Measurements from ENCODE around the gene ELOVL2.
A peak's percentile ranks its signal among the peaks of the same experiment; 100 is the strongest.

The ELOVL2 gene

DNA sequence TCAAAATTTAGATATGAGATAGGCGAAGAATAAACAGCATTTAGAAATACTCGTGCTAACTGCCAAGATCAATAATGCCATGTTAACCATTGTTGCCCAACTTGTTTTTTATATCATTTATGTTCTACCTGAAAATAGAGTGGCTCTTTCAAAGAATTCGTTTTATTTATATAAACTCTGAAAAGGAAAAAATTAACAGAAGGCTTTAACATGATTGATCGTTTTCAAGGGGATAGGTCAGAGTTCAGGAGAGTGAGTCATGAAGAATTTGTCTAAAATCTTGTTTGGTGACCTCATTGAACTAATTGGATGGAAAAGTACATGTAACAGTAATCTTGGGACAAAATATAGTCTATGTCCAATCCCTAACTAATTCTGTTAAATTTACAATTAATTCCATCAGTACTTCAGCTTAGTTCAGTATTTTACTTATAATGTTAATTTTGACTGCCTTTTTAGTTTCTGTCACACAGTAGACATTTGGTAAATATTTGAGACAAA, 11.1 kb upstream of the ELOVL2 start:
- Histone ChIP-seq H3K27me3 (ENCODE audit: control insufficient read depth, insufficient read depth, low read length) (no peaks in the 10 kb centered on the region), H3K9ac (ENCODE audit: low read length) (no peak overlapping the region), H3K9me3 (ENCODE audit: control insufficient read depth, low read depth, low read length) (no peaks in the 10 kb centered on the region), H3K36me3 (ENCODE audit: control insufficient read depth, low read depth, low read length) (no peaks in the 10 kb centered on the region), H3K27ac (ENCODE audit: low read length) (no peak overlapping the region), H3K4me3 (ENCODE audit: low read length) (no peak overlapping the region), H3K4me1 (ENCODE audit: control insufficient read depth, low read depth, low read length) (no peaks in the 10 kb centered on the region)

DNA sequence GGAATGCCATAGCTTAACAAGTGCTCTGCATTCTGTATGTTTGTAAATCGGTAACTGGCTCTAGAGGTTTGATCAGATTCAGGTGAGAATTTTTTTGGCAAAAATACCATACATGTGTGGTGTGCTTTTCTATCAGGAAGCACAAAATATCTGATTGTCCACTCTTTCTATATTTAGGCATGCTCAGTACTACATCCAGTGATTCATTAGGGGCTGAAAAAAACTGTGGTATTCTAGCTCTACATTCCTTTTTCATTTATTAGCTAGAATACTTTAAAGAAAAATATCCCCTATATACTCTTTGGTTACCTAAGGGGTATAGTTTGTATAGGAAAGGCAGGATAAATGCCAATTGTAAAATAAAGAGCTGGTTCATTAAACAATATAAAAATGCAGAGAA, 10.6 kb upstream of the ELOVL2 start:
- no peak overlapping the region for H3K27ac ChIP-seq (ENCODE audit: low read length)
- no peaks in the 10 kb centered on the region for H3K27me3 ChIP-seq (ENCODE audit: control insufficient read depth, insufficient read depth, low read length)
- no peaks in the 10 kb centered on the region for H3K9me3 ChIP-seq (ENCODE audit: control insufficient read depth, low read depth, low read length)
- H3K36me3 ChIP-seq (ENCODE audit: control insufficient read depth, low read depth, low read length), result no peaks in the 10 kb centered on the region
- H3K9ac ChIP-seq (ENCODE audit: low read length), result no peak overlapping the region
- H3K4me1 ChIP-seq (ENCODE audit: control insufficient read depth, low read depth, low read length), result no peaks in the 10 kb centered on the region
- H3K4me3 ChIP-seq (ENCODE audit: low read length), result no peak overlapping the region

DNA sequence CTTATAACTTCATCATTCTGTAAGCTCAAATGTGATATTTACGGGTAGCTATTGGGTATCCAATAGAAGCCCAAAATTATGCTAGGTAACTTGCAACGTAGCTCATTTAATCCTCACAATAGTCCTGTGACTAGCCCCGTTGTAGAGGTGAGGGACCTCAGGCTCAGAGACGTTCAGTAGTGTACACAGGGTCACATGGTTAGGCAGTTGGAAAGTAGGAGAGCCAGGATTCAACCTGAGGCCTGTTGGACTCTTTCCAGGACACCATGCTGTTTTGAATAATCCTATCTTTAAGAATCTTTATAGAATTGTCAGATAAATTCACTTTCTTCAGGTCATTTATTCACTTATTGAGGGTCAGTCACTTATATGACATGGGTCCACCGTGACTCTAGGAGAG, 9.2 kb upstream of the ELOVL2 start:
- H3K4me3 ChIP-seq (ENCODE audit: low read length), result no peak overlapping the region
- no peak overlapping the region for H3K27ac ChIP-seq (ENCODE audit: low read length)
- no peaks in the 10 kb centered on the region for H3K36me3 ChIP-seq (ENCODE audit: control insufficient read depth, low read depth, low read length)
- H3K4me1 ChIP-seq (ENCODE audit: control insufficient read depth, low read depth, low read length), result no peaks in the 10 kb centered on the region
- no peaks in the 10 kb centered on the region for H3K27me3 ChIP-seq (ENCODE audit: control insufficient read depth, insufficient read depth, low read length)
- no peak overlapping the region for H3K9ac ChIP-seq (ENCODE audit: low read length)
- no peaks in the 10 kb centered on the region for H3K9me3 ChIP-seq (ENCODE audit: control insufficient read depth, low read depth, low read length)

DNA sequence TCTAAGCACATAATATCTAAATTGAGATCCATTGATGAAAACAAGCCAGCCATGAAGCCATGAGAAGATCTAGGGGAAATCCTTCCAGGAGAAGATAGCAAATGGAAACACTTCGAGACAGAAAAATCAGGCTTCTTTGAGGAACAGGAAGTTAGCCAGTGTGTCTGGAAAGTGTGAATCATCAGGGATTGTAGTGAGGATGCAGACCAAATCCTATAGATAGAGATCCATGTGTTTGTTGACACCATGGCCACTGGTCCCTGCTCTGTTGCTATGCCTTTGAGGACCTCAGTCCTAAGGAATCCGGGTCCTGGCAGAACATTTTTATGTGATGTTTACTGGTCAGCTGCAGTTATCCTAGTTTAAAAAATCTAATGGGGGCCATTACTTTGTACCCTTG, 6.6 kb upstream of the ELOVL2 start:
- peaks cover 3% of the 10 kb centered on the region for H3K27me3 ChIP-seq (ENCODE audit: control insufficient read depth, insufficient read depth, low read length)
- H3K36me3 ChIP-seq (ENCODE audit: control insufficient read depth, low read depth, low read length), result no peaks in the 10 kb centered on the region
- no peaks in the 10 kb centered on the region for H3K4me1 ChIP-seq (ENCODE audit: control insufficient read depth, low read depth, low read length)
- H3K9ac ChIP-seq (ENCODE audit: low read length), result no peak overlapping the region
- H3K4me3 ChIP-seq (ENCODE audit: low read length), result no peak overlapping the region
- H3K9me3 ChIP-seq (ENCODE audit: control insufficient read depth, low read depth, low read length), result no peaks in the 10 kb centered on the region
- H3K27ac ChIP-seq (ENCODE audit: low read length), result no peak overlapping the region

DNA sequence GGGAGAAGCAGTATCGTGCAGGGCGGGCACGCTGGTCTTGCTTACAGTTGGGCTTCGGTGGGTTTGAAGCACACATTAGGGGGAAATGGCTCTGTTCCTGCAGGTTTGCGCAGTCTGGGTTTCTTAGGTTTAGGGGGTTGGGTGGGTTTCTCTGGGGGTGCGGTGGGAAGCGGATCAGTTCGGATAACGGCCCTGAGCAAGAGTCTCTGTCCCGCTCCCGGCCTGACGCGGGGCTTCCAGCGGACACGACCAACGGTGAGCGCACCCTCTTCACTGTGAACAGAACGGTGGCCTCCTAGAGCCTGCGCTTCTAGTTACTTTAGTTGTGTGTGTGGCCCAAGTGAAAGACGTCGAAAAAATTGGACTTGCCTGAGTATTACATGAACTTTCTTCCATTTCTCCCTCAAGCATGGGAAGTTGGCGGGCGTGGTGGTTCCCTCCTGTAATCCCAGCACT, 635 bp upstream of the ELOVL2 start:
- H3K4me3 ChIP-seq (ENCODE audit: low read length), result peak overlapping the region; percentile 60

DNA sequence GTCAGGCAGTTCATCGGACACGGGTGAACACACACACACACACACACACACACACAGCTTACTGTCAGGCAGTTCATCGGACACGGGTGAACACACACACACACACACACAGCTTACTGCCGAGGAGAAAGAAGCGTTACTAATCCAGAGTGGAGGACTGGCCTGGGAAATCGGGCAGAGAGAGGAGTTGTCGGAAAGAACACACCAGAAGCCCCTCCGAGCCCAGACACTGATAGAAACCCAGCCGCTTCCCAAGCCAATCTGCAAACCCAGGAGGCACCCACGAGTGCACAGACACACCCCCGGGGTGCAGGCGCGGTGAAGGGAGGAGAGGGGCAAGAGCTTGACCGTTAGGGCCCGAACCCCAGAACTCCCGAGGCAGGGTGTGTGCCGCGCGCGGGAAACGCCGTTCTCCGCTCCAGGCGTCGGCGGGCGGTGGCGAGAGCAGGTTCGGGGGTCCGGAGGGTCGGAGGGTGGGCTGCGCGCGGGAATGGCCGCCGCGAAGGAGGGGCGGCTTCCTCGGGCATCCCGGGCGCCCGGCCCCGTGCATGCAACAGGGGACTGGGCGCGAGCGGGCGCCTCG, 636 bp downstream of the ELOVL2 start:
- no peaks in the 10 kb centered on the region for H3K36me3 ChIP-seq (ENCODE audit: control insufficient read depth, low read depth, low read length)
- H3K9me3 ChIP-seq (ENCODE audit: control insufficient read depth, low read depth, low read length), result no peaks in the 10 kb centered on the region
- H3K4me3 ChIP-seq (ENCODE audit: low read length), result peak overlapping the region; percentile 61
- H3K9ac ChIP-seq (ENCODE audit: low read length), result no peak overlapping the region
- peaks cover 10% of the 10 kb centered on the region for H3K4me1 ChIP-seq (ENCODE audit: control insufficient read depth, low read depth, low read length)
- H3K27me3 ChIP-seq (ENCODE audit: control insufficient read depth, insufficient read depth, low read length), result peaks cover 55% of the 10 kb centered on the region
- H3K27ac ChIP-seq (ENCODE audit: low read length), result no peak overlapping the region

More for the DNA sequence above, 635 bp upstream of the ELOVL2 start:
- Histone ChIP-seq H3K9me3 (ENCODE audit: control insufficient read depth, low read depth, low read length) (no peaks in the 10 kb centered on the region), H3K9ac (ENCODE audit: low read length) (no peak overlapping the region), H3K27ac (ENCODE audit: low read length) (no peak overlapping the region), H3K27me3 (ENCODE audit: control insufficient read depth, insufficient read depth, low read length) (peaks cover 55% of the 10 kb centered on the region), H3K36me3 (ENCODE audit: control insufficient read depth, low read depth, low read length) (no peaks in the 10 kb centered on the region), H3K4me1 (ENCODE audit: control insufficient read depth, low read depth, low read length) (peaks cover 10% of the 10 kb centered on the region)

DNA sequence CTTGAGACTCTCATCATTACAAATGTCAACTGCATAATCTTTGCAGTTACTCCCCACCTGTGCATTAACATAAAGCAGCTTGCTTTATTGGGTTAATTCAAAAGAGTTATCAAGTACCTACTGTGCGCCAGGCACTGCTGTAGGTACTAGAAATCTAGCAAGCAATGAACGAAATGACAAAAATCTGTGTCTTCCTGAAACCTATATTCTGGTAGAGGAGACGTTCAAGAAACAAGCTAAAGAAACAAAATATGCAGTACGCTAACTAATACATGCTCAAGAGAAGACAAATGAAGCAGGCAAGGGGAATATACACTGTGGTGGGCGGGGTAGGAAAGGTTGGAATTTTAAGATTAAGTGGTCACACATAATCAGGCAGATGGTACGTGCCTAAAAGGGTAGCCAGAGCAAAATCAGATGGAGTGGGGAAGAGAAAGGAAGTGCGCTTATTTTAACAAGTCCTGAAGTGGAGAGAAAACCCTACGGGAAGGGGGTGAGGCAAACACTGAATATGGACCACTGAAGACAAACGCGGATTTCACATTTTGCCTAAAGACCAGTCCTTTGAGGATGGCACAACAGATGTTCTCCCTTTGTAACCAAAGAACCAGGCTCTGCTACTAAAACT, 1.2 kb downstream of the ELOVL2 start:
- Histone ChIP-seq H3K4me1 (ENCODE audit: control insufficient read depth, low read depth, low read length) (peaks cover 10% of the 10 kb centered on the region), H3K27ac (ENCODE audit: low read length) (no peak overlapping the region), H3K9ac (ENCODE audit: low read length) (no peak overlapping the region), H3K36me3 (ENCODE audit: control insufficient read depth, low read depth, low read length) (no peaks in the 10 kb centered on the region), H3K9me3 (ENCODE audit: control insufficient read depth, low read depth, low read length) (no peaks in the 10 kb centered on the region), H3K4me3 (ENCODE audit: low read length) (peak overlapping the region; percentile 61), H3K27me3 (ENCODE audit: control insufficient read depth, insufficient read depth, low read length) (peaks cover 55% of the 10 kb centered on the region)

DNA sequence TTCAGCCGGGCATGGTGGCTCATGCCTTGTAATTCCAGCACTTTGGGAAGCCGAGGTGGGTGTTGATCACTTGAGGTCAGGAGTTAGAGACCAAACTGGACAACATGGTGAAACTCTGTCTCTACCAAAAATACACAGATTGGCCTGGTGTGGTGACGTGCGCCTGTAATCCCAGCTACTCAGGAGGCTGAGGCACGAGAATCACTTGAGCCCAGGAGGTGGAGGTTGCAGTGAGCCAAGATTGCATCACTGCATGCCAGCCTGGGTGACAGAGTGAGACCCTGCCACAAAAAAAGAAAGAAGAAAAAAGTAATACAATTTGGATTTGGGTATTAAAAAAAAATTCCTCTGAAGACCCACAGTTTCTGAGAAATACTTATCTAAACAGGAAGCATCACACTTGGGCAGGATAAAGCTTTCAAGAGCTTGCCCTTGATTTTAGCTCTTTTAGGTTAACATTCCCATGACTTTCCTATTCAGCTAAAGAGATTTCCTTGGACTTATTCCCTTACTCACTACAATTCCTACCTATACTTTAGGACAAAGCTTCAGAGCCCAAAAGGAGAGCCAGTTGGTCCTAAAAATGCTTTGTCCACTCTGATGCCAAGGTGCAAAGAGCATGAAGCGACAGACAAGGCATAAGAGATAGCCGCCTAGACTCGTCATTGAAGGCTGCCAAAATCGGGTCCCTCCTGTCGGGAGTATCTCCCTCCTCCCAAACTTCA, 1.9 kb downstream of the ELOVL2 start:
- H3K4me1 ChIP-seq (ENCODE audit: control insufficient read depth, low read depth, low read length), result peaks cover 10% of the 10 kb centered on the region
- no peaks in the 10 kb centered on the region for H3K36me3 ChIP-seq (ENCODE audit: control insufficient read depth, low read depth, low read length)
- no peak overlapping the region for H3K27ac ChIP-seq (ENCODE audit: low read length)
- peaks cover 55% of the 10 kb centered on the region for H3K27me3 ChIP-seq (ENCODE audit: control insufficient read depth, insufficient read depth, low read length)
- H3K4me3 ChIP-seq (ENCODE audit: low read length), result peak overlapping the region; percentile 61
- H3K9me3 ChIP-seq (ENCODE audit: control insufficient read depth, low read depth, low read length), result no peaks in the 10 kb centered on the region
- H3K9ac ChIP-seq (ENCODE audit: low read length), result no peak overlapping the region

DNA sequence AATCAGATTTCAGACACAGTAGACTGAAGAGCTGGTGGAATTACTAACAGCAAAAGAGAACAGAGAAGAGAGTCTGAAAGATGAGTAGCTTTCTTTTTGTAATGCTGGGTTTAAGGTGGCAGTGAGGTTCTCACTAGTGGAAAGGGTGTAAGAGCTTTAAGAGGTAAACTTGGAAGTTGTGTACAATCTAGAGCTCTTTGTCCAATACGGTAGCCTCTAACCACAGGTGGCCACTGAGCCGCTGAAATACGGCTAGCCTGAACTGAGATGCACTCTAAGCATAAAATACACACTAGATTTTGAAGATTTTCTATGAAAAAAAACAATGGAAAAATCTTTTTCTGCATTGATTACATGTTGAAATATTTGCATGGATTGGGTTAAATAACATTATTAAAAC, 4.0 kb downstream of the ELOVL2 start:
- peaks cover 50% of the 10 kb centered on the region for H3K27me3 ChIP-seq (ENCODE audit: control insufficient read depth, insufficient read depth, low read length)
- H3K4me1 ChIP-seq (ENCODE audit: control insufficient read depth, low read depth, low read length), result peaks cover 10% of the 10 kb centered on the region
- H3K9me3 ChIP-seq (ENCODE audit: control insufficient read depth, low read depth, low read length), result no peaks in the 10 kb centered on the region
- no peak overlapping the region for H3K27ac ChIP-seq (ENCODE audit: low read length)
- no peak overlapping the region for H3K4me3 ChIP-seq (ENCODE audit: low read length)
- no peak overlapping the region for H3K9ac ChIP-seq (ENCODE audit: low read length)
- H3K36me3 ChIP-seq (ENCODE audit: control insufficient read depth, low read depth, low read length), result no peaks in the 10 kb centered on the region

DNA sequence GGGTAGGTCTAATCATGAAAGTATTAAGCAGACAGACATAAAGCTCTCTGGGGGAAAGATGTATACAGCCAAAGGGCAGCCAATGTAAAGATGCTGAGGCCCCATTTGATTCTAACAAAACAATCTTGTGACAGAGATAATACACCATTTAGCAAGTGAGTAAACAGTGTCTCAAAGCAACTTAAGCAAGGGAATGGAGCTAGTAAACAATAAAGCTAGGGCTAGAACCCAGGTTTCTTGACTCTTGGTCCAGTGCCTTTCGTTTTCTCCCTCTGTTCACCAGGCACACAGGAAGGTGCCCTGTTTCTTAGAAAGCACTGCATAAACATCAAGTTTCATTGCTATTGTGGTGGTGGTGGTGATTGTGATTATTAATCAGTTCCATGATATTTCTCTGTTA, 5.1 kb downstream of the ELOVL2 start:
- Histone ChIP-seq H3K36me3 (ENCODE audit: control insufficient read depth, low read depth, low read length) (no peaks in the 10 kb centered on the region), H3K4me3 (ENCODE audit: low read length) (no peak overlapping the region), H3K4me1 (ENCODE audit: control insufficient read depth, low read depth, low read length) (peaks cover 10% of the 10 kb centered on the region), H3K27me3 (ENCODE audit: control insufficient read depth, insufficient read depth, low read length) (peaks cover 42% of the 10 kb centered on the region), H3K9me3 (ENCODE audit: control insufficient read depth, low read depth, low read length) (no peaks in the 10 kb centered on the region), H3K9ac (ENCODE audit: low read length) (no peak overlapping the region), H3K27ac (ENCODE audit: low read length) (no peak overlapping the region)

DNA sequence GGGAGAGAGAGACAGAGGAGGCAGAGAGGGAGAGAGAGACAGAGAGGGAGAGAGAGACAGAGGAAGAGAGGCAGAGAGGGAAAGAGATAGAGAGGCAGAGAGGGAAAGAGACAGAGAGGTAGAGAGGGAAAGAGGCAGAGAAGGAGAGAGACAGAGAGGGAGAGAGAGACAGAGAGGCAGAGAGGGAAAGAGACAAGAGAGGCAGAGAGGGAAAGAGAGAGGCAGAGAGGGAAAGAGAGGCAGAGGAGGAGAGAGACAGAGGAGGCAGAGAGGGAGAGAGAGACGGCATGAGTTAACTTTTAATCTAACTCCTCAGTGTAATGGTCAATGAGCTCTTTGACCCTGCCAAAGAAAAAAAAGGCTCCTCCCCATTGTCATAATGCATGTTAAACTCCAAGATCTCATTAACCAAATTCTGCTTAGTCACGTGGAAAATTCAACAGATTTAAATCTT, 7.1 kb downstream of the ELOVL2 start:
- Histone ChIP-seq H3K27me3 (ENCODE audit: control insufficient read depth, insufficient read depth, low read length) (peaks cover 23% of the 10 kb centered on the region), H3K4me1 (ENCODE audit: control insufficient read depth, low read depth, low read length) (no peaks in the 10 kb centered on the region), H3K27ac (ENCODE audit: low read length) (no peak overlapping the region), H3K9ac (ENCODE audit: low read length) (no peak overlapping the region), H3K4me3 (ENCODE audit: low read length) (no peak overlapping the region), H3K9me3 (ENCODE audit: control insufficient read depth, low read depth, low read length) (no peaks in the 10 kb centered on the region), H3K36me3 (ENCODE audit: control insufficient read depth, low read depth, low read length) (no peaks in the 10 kb centered on the region)

Data from iPS-18a (cell line).